PC-3 (cell line): ENCODE data around the gene PNMA3. TPM values are rescaled to one million over a fixed set of nuclear protein-coding genes. Genes with fewer than 3 reads are reported as not detected.

ENCODE experiments used
- ATAC-seq: fragments of 200-7000 bp; cut with Tn5 transposase; 2 replicates; pipeline ENCODE4 v1.9.1; 2020; ENCODE audit warnings: mild to moderate bottlenecking, moderate library complexity
- BruUV-seq: library from RNA; stranded (reverse); fragments of 400-500 nt; replicated peaks from 2 replicates; lab custom pipeline; 2021; lab: Mats Ljungman, UMichigan
- CTCF ChIA-PET: fragments of 300-600 bp; sonication (Branson Sonifier 250); formaldehyde crosslinking; loops from one replicate; lab custom pipeline; 2022; ENCODE audit warnings: antibody characterized with exemption; lab: Charles Lee
- POLR2A ChIA-PET: fragments of 300-600 bp; sonication (Branson Sonifier 250); formaldehyde crosslinking; loops from one replicate; lab custom pipeline; 2022; ENCODE audit warnings: antibody characterized with exemption; ENCODE audit not compliant: unreplicated experiment; lab: Charles Lee
- DNase-seq: peaks from one replicate; pipeline ENCODE4 v3.0.0-alpha.2; 2015
- H2AFZ ChIP-seq: fragments of 300-600 bp; sonication (generic); 2 replicates; pipeline ENCODE4 v1.6.0; 2016; ENCODE audit warnings: antibody characterized with exemption, low read length
- H3F3A ChIP-seq: fragments of 300-600 bp; sonication (generic); one replicate; pipeline ENCODE4 v1.6.0; 2017; ENCODE audit warnings: antibody characterized with exemption, low read length, control low read depth, mild to moderate bottlenecking; ENCODE audit not compliant: unreplicated experiment
- H3K27ac ChIP-seq: fragments of 300-600 bp; sonication (generic); 2 replicates; pipeline ENCODE4 v1.5.1; 2016; ENCODE audit warnings: mild to moderate bottlenecking, low read length
- H3K27me3 ChIP-seq: fragments of 300-600 bp; sonication (generic); 2 replicates; pipeline ENCODE4 v1.6.1; 2016; ENCODE audit warnings: low read length, mixed read lengths
- H3K36me3 ChIP-seq: fragments of 300-600 bp; sonication (generic); 2 replicates; pipeline ENCODE4 v1.6.1; 2016; ENCODE audit warnings: low read depth, mixed run types, low read length, mixed read lengths
- H3K4me1 ChIP-seq: fragments of 300-600 bp; sonication (generic); 2 replicates; pipeline ENCODE4 v1.5.1; 2016; ENCODE audit warnings: low read length; ENCODE audit not compliant: insufficient read depth
- H3K4me2 ChIP-seq: fragments of 300-600 bp; sonication (generic); 2 replicates; pipeline ENCODE4 v1.6.0; 2016; ENCODE audit warnings: low read length
- H3K4me3 ChIP-seq: fragments of 300-600 bp; sonication (generic); 2 replicates; pipeline ENCODE4 v1.5.1; 2016; ENCODE audit warnings: mild to moderate bottlenecking, low read length, mixed read lengths
- H3K79me2 ChIP-seq: fragments of 300-600 bp; sonication (generic); 2 replicates; pipeline ENCODE4 v1.6.1; 2017; ENCODE audit warnings: low read length, mixed read lengths
- H3K9ac ChIP-seq: fragments of 300-600 bp; sonication (generic); 2 replicates; pipeline ENCODE4 v1.6.0; 2016; ENCODE audit warnings: mild to moderate bottlenecking, low read length
- H3K9me2 ChIP-seq: fragments of 300-600 bp; sonication (generic); replicated peaks from 2 replicates; pipeline ENCODE4 v1.6.1; 2016; ENCODE audit warnings: mixed run types, low read length, mixed read lengths
- H3K9me3 ChIP-seq: fragments of 300-600 bp; sonication (generic); 2 replicates; pipeline ENCODE4 v1.6.1; 2016; ENCODE audit warnings: low read length, mixed read lengths
- H4K20me1 ChIP-seq: fragments of 300-600 bp; sonication (generic); 2 replicates; pipeline ENCODE4 v1.6.1; 2016; ENCODE audit warnings: low read length, mixed read lengths
- CTCF ChIP-seq: fragments of 300-600 bp; sonication (generic); conservative IDR thresholded peaks from 2 replicates; pipeline ENCODE4 v1.5.1; 2017; ENCODE audit warnings: antibody characterized with exemption, low read depth, mild to moderate bottlenecking, low read length
- EZH2 ChIP-seq: fragments of 300-600 bp; sonication (generic); IDR thresholded peaks from one replicate; pipeline ENCODE4 v1.6.1; 2017; ENCODE audit warnings: antibody characterized with exemption, mild to moderate bottlenecking, low read length; ENCODE audit not compliant: unreplicated experiment
- EZH2phosphoT487 ChIP-seq: fragments of 300-600 bp; sonication (generic); IDR thresholded peaks from 2 replicates; pipeline ENCODE4 v1.6.1; 2018; ENCODE audit warnings: mild to moderate bottlenecking, antibody characterized with exemption, low read length, borderline replicate concordance
- intact Hi-C: fragments of 100-400 bp; cut with micrococcal nuclease; formaldehyde crosslinking; loops from 2 replicates; pipeline ENCODE4 v1.9.0; 2023
- total RNA-seq: library from RNA; depleted of rRNA; stranded (reverse); fragments of >200 nt; gene quantifications from 2 replicates; pipeline ENCODE4 v1.2.3, GENCODE V29; 2014

The PNMA3 gene
- total RNA-seq, 1 experiment from 2014 or later, result not detected

- DNase-seq, result peak; percentile 70
- Histone ChIP-seq H3K4me1 (no peaks in the 10 kb centered on the region), H3K27ac (no peak overlapping the region), H4K20me1 (no peaks in the 10 kb centered on the region), H3K9me3 (no peaks in the 10 kb centered on the region), H2AFZ (peak overlapping the region; percentile 92), H3F3A (no peaks in the 10 kb centered on the region), H3K79me2 (no peaks in the 10 kb centered on the region), H3K9me2 (no peaks in the 10 kb centered on the region), H3K36me3 (no peaks in the 10 kb centered on the region), H3K27me3 (no peaks in the 10 kb centered on the region), H3K4me3 (peak overlapping the region; percentile 60), H3K9ac (peak overlapping the region; percentile 53), H3K4me2 (peak overlapping the region; percentile 83)
- ChIA-PET CTCF (interaction anchor here (0.5 kb wide), 1 partner anchor 91 kb away, joined by 4 read pairs; no protein-coding TSS in a partner anchor), POLR2A (no interaction called here)
- peak; percentile 84 for ATAC-seq
- intact Hi-C loops, result no loop called here
- no peak for TF ChIP-seq EZH2phosphoT487
- TF ChIP-seq CTCF, result peak; percentile 85
- no TSS peak for BruUV-seq
These were observed 23.7 kb upstream of the PNMA3 start for GRCh38 chrX:153032397-153033118.

- TF ChIP-seq EZH2phosphoT487, result no peak
- POLR2A ChIA-PET, result no interaction called here
- intact Hi-C loops, result no loop called here
These were observed 7.2 kb upstream of the PNMA3 start for GRCh38 chrX:153049093-153049492.

GRCh38 chrX:153052534-153052933, 3.7 kb upstream of the PNMA3 start:
- H2AFZ ChIP-seq, result no peak overlapping the region
- TF ChIP-seq EZH2, result no peak
- no peak; the same call in 1 of the 2 replicates for TF ChIP-seq CTCF
- TF ChIP-seq EZH2phosphoT487, result no peak
- POLR2A ChIA-PET, result no interaction called here
- no peaks in the 10 kb centered on the region for H3F3A ChIP-seq
- ATAC-seq, result no peak
- H3K27ac ChIP-seq, result no peak overlapping the region
- no peak overlapping the region for H3K9ac ChIP-seq
- CTCF ChIA-PET, result no interaction called here
- no peaks in the 10 kb centered on the region for H3K9me3 ChIP-seq
- H3K79me2 ChIP-seq, result no peaks in the 10 kb centered on the region
- DNase-seq, result no peak
- no peak overlapping the region for H3K4me3 ChIP-seq
- no peaks in the 10 kb centered on the region for H3K36me3 ChIP-seq
- H3K4me1 ChIP-seq, result no peaks in the 10 kb centered on the region
- H3K4me2 ChIP-seq, result no peak overlapping the region
- peaks cover 7% of the 10 kb centered on the region for H3K27me3 ChIP-seq
- BruUV-seq, result no TSS peak
- H4K20me1 ChIP-seq, result no peaks in the 10 kb centered on the region
- H3K9me2 ChIP-seq, result no peaks in the 10 kb centered on the region
- intact Hi-C loops, result no loop called here

More at GRCh38 chrX:153049093-153049492, 7.2 kb upstream of the PNMA3 start:
- no peak for ATAC-seq
- Histone ChIP-seq H3K9ac (no peak overlapping the region), H3F3A (no peaks in the 10 kb centered on the region), H3K27ac (no peak overlapping the region), H3K4me3 (no peak overlapping the region), H4K20me1 (no peaks in the 10 kb centered on the region), H3K9me2 (no peaks in the 10 kb centered on the region), H3K79me2 (no peaks in the 10 kb centered on the region), H3K36me3 (no peaks in the 10 kb centered on the region), H3K4me2 (no peak overlapping the region), H3K9me3 (no peaks in the 10 kb centered on the region), H2AFZ (no peak overlapping the region), H3K4me1 (no peaks in the 10 kb centered on the region), H3K27me3 (no peaks in the 10 kb centered on the region)
- BruUV-seq, result no TSS peak
- CTCF ChIA-PET, result no interaction called here
- DNase-seq, result no peak
